HG03432 (cell line): Measurements from ENCODE around the gene COX4I1.

Experiments used
- ATAC-seq: cut with Tn5 transposase; IDR thresholded peaks from one replicate; pipeline ENCODE4 v1.9.1; 2021; ENCODE audit warnings: mild to moderate bottlenecking, moderate library complexity; ENCODE audit not compliant: unreplicated experiment

Gene COX4I1

DNA sequence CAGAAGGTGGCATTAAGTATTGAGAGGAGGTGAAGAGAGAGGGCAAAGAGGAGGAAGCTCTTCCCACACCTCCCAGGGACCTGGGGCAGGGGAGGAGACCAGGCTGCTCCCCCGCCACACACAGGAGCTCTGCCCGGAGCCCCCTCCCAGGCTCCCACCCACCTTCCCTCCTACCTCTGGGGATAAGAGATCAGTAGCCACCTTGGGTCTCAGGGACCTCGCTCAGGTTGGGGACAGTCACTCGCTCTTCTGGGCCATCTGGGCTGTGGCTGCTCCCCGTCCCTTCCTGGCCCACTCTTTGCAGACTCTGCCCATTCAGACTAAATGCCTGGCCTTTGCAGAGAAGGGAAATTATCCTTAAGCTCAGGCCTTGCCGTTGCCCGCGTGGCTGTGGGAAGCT lies 33.7 kb upstream of the COX4I1 start:
- ATAC-seq, result no peak

DNA sequence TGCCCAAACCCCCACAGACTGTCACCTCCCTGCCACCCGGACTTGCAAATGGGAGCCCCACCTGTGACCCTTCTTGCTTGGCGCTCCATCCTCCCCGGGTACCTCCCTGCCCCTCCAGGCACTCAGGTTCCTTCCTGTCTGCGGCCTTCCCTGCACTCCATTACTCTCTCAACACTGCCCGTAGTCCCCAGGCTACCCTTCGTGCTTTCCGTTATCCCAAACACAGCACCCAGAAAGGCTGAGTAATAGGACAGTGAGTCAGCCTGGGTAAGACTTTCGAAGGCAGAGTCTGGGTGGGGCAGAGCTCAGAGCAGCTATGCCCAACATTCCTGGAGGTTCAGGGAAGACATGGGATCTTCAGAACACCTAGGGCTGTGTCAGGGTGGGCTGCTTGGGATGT lies 32.0 kb upstream of the COX4I1 start:
- no peak for ATAC-seq

- no peak for ATAC-seq
Observed at GRCh38 chr16:85768199-85768598, 31.3 kb upstream of the COX4I1 start.

GRCh38 chr16:85770741-85771140 lies 28.8 kb upstream of the COX4I1 start:
- ATAC-seq, result no peak

DNA sequence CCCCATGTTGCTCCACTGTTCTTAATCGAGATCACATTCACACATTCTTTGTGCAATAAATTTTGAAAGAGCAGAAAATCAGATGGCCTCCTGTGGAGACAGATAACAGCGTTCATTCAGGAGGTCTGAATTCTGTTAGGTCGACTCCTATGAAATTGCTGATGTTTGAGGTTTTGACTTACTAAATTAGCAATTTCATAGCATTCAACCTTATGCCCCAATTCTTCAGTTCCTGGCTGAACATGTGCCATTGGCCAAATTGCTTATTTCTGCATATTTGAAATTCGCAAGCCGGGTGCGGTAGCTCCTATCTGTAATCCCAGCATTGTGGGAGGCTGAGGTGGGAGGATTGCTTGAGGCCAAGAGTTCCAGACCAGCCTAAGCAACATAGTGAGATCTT lies 26.5 kb upstream of the COX4I1 start:
- ATAC-seq, result no peak

DNA sequence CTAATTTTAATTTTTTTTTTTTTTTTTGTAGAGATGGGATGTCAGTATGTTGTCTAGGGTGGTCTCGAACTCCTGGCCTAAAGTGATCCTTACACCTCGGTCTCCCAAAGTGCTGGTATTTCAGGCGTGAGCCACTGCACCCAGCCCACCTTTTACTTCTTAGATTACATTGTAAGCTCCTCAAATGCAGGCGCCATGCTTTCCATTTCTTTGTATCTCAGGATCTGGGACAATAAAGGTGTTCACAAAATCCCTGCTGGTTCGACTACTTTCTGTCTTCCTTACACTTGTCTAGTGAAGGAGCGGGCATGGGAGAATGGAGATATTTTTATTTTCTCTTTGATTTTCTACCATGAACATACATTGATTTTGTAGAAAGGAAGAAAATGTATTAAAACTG lies 25.4 kb upstream of the COX4I1 start:
- no peak for ATAC-seq

DNA sequence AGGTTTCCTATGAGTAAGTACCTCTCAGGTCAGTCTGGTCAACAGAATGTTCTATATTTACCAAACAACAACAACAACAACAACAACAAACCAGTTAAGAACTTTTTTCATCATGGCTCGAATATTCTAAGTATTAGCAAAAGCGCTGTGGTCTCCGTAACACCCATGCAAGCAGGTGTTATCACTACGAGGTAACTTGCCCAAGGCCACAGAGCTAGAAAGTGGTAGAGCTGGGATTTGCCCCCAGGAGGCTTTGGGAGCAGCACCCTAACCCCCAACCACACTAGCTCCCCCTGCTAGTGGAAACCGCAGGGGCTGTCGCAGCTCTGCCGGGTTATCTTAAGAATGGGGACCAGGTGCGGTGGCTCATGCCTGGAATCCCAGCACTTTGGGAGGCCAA lies 24.7 kb upstream of the COX4I1 start:
- ATAC-seq, result no peak

GRCh38 chr16:85777583-85778310 lies 21.7 kb upstream of the COX4I1 start:
- ATAC-seq, result no peak

DNA sequence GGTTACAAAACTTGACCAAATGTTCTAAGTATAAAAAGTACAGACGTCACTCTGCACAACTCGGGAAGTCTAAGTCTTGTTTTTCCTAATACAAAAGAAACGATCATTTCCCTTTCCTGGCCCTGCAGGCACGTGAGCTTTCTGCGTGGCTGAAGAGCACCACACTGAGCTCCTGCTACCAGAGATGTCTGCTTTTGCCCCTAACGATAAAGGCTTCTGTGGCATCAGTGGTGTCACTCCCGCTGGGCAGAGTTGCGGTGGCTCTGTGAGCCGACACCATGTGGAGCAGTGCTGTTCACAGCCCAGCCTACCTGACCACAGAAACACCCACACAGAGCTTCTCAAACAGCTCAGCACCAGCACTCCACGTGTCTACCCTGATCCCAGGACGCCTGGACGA lies 20.6 kb upstream of the COX4I1 start:
- no peak for ATAC-seq

DNA sequence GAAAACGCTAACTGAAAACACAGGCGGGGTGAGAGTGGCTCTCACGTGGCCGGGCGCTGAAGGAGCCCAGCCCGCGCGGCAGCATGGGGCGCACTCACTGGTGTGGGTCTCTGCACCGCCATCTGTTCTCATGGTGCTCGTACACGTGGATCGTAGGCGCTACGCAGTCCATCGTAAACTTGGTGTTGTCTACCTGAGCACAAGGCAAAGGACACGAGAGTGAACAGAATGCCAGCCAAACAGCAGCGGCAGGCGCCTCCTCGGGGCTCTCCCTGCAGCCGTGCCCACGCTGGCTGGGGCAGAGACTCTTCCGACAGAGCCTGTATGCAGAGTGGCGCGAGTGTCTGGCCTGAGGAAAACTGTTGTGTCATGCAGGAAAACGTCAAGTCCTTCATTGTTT lies 19.2 kb upstream of the COX4I1 start:
- ATAC-seq, result no peak

DNA sequence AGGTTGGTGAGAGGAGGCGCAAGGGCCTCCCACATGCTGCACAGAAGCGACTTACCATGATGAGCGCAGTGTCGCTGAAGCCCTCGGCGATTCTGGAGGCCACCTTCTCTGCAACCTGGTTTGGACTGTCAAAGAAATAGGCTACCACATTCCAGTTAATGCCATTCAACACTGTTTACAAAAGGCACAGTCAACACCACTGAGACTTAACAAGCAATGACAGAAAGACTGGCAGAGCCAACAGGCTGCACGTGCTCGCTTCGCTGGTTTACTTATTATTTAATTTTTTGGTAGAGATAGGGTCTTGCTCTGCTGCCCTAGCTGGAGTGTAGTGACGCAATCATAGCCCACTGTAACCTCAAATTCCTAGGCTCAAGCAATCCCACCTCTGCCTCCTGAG lies 18.3 kb upstream of the COX4I1 start:
- ATAC-seq, result no peak

DNA sequence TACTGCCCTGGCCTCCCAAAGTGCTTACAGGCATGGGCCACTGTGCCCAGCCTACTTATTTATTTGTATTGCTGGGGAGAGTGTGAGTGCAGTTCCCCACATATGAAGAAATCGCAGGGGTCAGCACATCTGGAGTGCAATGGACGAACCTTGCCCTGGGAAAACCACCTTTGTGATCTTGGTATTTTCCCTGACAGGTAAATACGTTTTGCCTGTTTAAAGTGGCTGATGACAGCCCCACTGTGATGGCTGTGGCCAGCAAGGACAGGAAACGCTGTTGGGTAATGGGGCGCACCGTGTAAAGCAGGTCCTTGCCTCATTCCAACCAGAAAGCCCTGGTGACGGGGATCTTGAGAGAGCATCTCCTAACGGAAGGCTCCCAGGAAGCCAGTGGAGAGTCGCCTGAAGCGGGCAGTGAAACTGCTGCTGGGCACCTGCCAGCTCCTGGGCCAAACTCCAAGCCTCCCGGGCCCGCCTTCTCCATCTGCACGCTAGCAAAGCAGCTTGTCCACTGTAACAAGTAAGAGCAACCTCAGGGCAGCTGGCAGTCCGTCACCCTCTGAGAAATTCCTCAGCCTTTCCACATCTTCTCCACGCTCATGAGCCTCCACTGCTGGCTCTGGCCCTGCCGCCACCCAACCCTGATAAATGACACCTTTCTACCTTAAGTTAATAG lies 17.7 kb upstream of the COX4I1 start:
- ATAC-seq, result no peak

DNA sequence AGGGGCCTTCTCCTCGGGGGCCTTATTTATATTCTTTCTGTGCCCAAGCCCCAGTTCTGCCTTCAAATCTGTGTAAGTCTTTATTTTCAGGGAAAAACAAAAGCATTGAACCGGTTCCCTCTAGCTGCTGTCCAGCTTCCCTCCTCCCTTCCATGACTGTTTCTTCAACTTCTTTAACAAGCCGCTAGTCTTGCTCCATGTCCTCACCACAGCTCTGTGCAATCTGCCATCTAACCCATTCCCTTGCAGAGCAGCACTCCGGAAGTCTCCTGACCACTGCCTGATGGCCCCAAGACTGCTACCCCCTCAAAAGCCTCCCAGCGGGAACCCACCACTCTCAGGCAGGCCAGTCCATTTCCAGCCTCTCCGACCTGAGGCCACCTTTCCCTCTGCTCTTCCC lies 17.0 kb upstream of the COX4I1 start:
- no peak for ATAC-seq

- no peak for ATAC-seq
Observed at GRCh38 chr16:85783441-85783840, 16.1 kb upstream of the COX4I1 start.

GRCh38 chr16:85784813-85785212 lies 14.7 kb upstream of the COX4I1 start:
- no peak for ATAC-seq

- ATAC-seq, result no peak
Observed at GRCh38 chr16:85785927-85786326, 13.6 kb upstream of the COX4I1 start.

DNA sequence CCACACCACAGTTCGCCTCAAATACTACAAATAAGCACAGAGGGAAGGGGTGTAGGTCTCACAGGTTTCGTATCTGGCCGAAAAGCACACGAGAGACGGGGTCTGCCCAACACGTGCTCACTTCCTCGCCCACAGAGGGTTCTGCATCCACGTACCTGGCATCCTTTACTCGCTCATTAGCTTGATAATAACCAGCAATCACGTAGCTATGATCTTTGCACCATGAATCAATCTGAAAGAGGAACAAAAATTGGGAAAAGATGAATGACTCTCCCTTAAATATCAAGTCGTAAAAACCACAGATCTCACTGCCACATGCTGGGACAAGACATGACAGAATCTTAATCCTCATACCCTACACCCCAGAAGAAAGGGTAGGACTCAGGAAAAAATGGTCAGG lies 10.7 kb upstream of the COX4I1 start:
- ATAC-seq, result no peak

- no peak for ATAC-seq
Observed at GRCh38 chr16:85789773-85790172, 9.7 kb upstream of the COX4I1 start.

- no peak for ATAC-seq
Observed at GRCh38 chr16:85793662-85794298, 5.7 kb upstream of the COX4I1 start.

DNA sequence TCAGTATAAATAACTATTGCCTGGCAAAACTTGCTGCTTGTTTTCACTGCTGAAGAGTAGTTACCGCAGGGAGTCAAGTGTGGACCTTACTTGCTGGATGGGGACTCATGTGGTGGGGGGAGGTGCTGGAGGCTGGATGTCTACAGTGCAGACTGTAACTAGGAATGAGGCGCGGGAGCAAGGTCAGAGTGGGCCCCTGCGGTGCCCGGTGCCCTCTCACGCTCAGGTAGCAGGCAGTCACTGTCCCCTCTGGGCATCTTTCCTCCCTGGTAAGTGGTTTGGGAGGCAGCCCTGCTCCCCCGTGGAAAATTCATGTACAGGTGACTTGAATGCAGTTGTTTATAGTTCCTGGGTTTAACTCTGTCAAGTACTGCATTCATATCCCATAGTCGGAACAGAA lies 4.8 kb upstream of the COX4I1 start:
- no peak for ATAC-seq

- no peak for ATAC-seq
Observed at GRCh38 chr16:85796152-85796551, 3.3 kb upstream of the COX4I1 start.

GRCh38 chr16:85796599-85796998 lies 2.9 kb upstream of the COX4I1 start:
- ATAC-seq, result no peak
